GM15510 (cell line): ENCODE results near the gene SLC25A12.

Experiments
- POLR2A ChIP-seq: IDR thresholded peaks from 3 replicates; pipeline ENCODE4 v1.6.1; 2011; ENCODE audit warnings: borderline replicate concordance; ENCODE audit not compliant: insufficient read length; ENCODE audit errors: extremely low read depth

Gene SLC25A12

DNA sequence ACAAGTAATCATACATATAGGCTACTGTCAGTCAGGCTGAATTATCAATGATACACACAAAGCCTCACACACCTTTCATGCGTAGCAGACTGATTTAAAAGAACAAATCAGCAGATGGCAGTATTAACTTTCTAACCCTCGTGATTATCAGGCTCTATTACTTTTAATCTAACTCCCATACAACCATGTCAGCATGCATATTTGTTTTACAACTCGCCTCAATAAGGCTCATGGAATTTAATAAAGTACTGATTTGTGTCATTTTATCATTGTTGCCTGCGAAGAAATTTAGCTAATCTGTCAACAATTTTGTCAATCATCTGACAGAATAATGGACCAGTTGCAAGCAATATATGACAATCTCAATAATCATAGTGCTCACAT lies 82.8 kb downstream of the SLC25A12 start:
- TF ChIP-seq POLR2A = no peak

DNA sequence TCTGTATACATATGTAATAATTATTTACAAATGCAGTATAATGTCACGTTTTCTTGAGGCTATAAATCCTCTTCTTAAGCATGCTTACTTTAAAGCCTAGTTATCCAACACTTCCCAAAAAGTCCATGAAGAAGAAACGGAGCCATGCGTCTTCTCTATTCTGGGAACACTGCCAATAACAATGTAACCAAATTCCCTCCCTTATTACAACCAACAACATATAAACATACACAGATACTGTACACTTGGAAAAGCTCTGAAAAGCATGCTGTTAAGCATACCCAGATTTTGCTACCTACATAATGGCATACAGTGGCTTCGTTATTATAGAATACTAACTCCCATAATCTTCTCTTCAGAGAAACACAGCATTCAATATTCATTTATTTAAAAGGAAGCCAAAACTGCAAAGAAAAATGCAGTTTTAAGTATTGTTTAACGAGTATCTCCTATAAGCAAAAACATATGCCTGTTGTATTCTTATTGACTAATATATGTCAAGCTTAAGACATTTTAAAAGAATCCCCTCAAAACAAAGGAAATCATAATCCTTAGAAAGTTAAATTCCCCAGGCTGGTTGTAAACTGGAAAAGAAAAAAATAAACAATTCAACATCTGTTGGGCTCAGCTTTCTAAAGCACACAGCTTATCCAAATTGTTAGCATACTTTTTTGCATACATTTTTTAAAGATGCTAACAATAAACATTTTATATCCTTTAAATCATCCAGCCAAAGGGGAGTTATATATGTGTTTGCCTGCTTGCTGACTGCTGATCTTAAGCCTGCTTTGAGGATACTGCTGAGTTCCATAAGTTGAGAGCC lies 83.4 kb downstream of the SLC25A12 start:
- no peak for TF ChIP-seq POLR2A

DNA sequence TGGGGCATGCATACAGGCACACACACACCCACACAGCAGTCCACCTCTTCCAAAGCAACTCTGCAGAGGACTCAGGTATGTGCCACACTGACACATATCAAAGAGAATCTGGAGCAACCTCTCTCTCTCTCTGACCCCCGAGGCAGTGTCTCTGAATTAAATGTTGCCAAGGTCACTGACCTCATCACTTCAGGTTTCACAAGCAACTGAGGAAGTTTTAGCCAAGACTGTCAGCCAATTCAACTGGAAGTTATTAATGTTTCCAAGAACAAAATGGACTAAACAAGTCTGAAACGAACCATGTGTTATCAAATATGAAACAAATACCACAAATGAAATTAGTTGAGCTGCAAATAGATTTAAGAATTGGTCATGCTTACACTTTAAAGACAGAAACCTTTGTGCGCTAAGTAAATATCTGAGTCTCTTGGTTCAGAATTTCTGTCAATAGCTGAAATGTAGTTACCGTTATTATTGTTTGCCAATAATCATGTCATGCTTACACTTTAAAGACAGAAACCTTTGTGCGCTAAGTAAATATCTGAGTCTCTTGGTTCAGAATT lies 86.1 kb downstream of the SLC25A12 start:
- no peak for TF ChIP-seq POLR2A

DNA sequence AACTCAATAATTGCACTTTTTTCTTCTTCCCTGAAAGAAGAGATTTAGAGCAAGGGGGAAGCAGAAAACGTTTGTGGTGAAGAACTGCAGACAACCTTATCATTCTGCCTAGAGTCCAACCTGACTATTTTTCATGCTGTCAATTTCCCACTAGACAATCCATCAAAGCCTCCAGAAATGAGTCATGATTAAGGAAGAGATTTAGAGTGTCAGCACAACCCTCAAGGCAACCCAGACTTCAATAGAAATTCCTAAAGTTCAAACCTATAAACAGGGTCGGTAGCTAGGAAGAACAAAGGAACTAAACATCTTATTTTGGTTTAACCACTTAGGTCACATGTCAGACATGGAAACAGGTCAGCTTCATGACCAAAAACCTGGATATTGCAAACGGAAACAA lies 86.9 kb downstream of the SLC25A12 start:
- TF ChIP-seq POLR2A = no peak

DNA sequence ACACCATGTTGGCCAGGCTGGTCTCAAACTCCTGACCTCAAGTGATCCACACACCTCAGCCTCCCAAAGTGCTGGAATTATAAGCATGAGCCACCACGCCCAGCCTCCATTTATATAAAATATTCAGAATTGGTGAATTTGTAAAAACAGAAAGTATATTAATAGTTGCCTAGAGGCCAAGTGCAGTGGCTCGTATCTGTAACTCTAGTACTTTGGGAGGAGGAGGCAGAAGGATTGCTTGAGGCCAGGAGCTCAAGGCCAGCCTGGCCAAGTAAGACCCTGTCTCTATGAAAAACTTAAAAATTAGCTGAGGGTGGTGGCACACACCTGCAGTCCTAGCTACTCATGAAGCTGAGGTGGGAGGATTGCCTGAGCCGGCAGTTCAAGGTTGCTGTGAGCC lies 89.6 kb downstream of the SLC25A12 start:
- no peak for TF ChIP-seq POLR2A

DNA sequence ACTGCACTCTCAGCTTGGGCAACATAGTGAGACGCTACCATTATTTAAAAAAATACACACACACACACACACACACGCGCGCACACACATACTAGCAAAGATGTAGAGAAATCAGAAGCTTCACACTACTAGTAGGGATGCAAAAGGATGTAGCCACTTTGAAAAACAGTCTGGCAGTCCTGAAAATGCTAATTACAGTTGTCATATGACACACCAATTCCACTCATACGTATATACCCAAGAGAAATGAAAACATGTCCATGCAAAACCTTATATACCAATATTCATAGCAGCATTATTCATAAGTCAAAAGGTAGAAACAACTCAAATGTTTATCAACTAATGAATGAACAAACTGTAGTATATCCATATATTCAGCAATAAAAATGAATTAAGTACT lies 90.3 kb downstream of the SLC25A12 start:
- no peak for TF ChIP-seq POLR2A

DNA sequence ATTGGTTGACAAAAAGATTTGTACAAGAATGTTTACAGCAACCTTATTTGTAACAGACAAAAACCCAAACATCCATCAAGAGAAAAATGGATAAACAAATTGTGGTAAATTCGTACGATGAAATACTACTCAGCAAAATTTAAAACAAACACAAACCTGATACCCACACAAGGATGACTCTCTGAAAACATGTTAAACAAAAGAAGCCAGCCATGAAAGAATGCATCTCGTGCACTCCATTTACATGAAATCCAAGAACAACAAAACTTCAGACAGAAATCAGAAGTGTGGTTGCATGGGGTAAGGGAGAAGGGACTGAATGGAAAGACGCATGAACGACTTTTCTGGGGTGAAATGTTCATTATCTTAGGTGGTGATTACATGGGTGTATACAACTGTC lies 93.4 kb downstream of the SLC25A12 start:
- TF ChIP-seq POLR2A = no peak

DNA sequence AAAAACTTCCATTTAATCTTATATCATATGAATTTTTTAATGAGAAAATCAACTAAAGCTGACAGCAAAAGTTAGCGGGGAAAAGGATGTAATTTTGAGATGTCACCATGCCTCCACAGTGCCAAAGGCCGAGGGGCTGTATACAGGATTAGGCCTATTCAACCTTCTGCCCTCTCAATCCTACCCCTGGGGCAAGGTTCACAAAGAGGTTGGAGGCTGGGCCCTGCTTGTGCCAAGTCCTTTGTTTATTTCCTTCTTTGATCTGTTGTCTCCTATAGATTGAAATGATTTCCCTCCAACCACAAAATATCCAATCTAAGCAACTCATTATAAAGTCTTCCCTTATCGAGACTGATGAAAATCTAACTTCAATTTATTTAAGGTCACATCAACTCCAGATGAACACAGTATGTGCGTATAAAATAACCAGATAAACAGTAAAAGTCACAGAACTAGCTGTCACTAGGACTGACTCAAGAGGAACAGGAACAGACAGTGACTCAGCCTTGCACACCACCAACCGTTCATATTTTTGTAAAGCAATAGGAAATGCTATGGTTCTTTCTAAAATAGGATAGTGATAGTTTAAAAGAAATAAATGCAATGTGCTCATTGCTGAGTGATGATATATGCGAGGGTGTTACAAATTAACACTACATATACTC lies 95.8 kb downstream of the SLC25A12 start:
- no peak for TF ChIP-seq POLR2A

DNA sequence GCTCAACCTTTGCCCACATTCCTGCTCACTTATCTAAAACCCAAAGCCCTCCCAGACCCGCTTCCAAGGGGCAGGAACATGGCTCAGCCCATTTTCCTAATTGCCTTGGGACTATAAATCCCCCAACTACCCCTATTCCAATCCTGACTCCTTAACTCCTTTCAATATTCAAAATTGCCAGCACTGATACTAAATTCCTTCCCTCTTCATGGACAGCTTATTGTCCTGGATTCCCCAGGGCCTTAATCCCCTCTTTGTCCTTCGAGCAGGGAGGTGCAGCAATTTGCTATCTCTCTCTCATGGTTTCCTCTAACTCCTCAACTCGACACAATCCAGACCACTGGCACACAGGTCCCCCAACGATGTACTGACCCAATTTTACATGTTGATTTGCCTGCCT lies 99.1 kb downstream of the SLC25A12 start:
- TF ChIP-seq POLR2A = no peak

DNA sequence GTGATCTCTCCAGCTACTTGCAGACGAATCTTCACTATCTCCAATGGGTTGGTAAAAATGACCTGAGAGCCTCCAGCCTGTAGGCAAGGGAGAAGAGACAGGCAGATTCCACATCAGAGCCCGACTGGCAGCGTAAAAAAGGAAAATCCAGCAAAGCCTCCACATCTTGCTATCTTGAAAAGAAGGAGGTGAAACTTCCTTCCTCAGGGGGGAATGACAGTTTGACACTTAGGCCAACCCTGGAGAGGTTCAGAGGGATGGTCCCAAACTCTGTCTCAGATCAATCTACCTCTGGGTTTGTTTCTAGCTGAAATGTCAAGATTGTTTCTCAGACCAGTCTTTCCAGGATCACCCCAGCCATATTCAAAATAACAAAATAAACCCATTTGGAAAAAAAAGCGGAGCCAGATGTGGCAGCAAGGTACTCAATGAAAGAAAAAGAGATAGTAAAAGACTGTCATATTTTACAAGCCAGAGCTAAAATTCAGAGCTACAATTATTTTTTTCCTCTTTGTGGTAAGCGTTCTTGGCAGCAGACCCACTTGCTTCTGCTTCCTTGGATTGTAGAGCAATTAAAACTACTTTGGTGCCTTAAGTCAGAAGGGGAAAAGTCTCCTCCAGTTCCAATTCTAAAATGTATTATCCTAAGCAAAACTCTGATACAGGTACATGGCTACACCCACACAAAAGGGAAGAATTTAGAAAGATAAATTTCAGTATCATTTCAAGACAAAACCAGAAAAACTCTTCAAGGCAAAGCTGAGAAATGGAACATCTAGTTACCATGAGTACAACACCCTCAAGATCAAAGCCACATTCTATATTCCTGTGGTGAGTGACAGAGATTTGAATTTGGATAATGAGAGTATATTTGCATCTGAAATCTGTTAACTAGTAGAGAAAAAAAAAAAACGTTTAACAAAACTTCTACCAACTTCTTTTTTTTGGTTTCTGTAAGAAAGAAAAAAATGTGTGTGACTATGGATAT lies 100.1 kb downstream of the SLC25A12 start:
- TF ChIP-seq POLR2A = no peak

DNA sequence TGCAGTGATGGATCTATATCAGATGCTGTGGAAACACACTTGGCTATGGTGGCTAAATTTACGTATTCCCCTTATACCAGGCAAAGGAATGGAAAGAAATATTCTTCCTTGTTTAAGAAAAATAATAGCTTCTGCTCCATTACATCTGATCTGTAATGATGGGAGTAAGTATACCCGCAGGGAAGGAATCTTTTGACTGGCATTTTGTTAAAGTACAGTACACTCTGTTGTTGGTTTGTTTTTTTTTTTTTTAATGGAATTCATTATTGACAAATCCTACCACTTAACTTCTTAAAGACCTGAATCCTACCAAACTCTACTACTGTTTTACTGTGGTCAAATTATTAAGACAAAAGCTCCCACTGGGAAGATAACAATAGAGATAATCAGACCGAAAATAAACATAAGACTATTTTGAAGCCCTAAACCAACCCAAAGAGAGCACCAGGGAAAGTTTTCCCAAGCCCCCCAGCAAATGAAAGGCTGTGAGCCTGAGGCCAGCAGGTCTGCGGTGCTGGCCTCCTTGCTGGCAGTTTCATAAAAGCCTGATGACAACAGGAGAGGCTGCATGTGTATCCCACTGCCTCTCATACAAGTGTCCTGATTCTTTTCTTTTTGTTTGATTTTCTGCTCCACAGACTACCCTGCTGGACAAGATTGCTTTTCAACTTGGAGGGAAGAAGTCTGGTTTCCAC lies 101.0 kb downstream of the SLC25A12 start:
- no peak for TF ChIP-seq POLR2A

DNA sequence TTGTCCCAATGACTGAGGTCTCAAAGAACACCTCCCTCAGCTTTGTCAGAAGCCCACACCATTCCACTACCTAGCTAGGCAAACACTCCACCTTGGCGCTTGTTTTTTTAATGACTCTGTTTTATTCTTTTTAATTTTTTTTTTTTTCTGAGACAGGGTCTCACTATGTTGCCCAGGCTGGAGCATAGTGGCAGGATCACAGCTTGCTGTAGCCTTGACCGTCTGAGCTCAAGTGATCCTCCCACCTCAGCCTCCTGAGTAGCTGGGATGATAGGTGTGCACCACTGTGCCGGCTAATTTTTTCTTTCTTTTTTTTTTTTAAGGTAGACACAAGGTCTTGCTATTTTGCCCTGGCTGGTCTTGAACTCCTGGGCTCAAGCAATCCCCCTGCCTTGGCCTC lies 101.9 kb downstream of the SLC25A12 start:
- TF ChIP-seq POLR2A = no peak

DNA sequence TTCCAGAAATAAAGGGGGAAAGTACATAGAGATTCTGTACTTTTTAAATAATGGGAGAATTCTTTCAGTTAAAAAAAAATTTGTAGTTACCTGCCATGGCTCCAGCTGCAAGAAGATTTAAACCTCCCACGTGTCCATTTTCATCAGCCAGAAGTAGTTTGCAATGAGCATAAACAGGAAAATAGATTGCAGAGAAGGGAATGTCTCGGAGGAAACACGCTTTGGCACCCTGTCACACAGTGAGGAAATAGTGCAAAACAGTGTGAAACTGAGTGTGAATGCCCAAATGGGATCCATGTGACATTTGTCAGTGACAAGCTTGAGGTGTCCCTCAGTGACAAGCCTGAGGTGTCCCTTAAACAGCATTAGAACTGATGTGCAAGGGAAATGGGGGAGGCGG lies 102.7 kb downstream of the SLC25A12 start:
- TF ChIP-seq POLR2A = no peak

DNA sequence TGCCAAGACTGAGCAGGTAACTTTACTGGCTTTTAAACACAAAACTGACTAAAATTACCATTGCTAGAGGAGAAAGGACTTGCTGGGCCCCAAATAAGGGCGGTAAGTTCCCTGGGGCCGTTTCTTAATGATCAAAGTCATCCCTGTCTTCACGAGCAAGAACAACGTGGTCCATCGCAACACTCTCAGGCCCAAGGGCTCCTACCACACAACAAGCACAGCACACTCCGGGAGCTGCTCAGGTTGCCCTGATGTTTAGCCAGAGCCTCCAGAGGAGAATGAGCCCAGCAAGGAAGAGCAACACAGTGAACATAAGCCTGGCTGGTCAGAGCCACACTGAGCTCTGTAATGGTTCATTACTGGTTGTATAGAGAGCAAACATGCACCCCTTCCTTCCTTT lies 104.1 kb downstream of the SLC25A12 start:
- no peak for TF ChIP-seq POLR2A
